ENCODE data around the gene RMDN3. TPM values are rescaled to one million over a fixed set of nuclear protein-coding genes. Genes with fewer than 3 reads are reported as not detected.

The RMDN3 gene
- total and polyA plus RNA-seq, 9 of the 15 experiments (the other 6 are each of a cell fraction or from before 2014, with no cell fraction given), result 8.1 to 38.2 (median 25.9) TPM

DNA sequence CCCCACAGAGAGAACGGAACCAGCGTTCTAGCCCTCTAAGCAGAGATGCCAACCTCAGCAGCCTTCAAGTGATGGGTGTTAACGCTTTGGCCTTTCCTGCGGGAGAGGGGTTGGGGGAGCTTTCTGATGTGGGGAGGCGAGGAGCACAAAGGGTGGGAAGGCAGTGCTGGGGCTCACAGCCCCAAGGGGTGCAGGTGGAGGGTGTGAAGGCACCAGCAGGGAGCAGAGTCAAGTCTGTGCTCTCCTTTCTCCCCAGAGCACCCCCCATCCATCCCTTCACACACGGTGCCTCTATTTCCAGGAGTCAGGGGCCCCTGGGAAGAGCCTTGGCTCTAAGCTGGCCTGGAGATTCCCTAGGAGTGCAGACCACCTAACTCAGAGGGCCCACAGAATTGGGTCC is 18.8 kb upstream of the RMDN3 start:
- H3K27me3 ChIP-seq (ENCODE audit: control insufficient read depth in 2 of 2, insufficient read depth in 2 of 2, low read length in 2 of 2), result no peaks in the 10 kb centered on the region
- no peaks in the 10 kb centered on the region for H3K9me1 ChIP-seq (ENCODE audit: control insufficient read depth, insufficient read depth, low read length)
- no TSS peak for BruUV-seq (replicated peaks)
- no peak overlapping the region for H2AFZ ChIP-seq (ENCODE audit: low read depth, low read length)
- no peak for TF ChIP-seq WHSC1 (IDR thresholded peaks at IDR 0.05; ENCODE audit: low read length)
- H3K9me3 ChIP-seq (replicated peaks; ENCODE audit: control insufficient read depth, insufficient read depth, low read depth, low read length), result no peaks in the 10 kb centered on the region
- ATAC-seq, result no peak
- WGBS (ENCODE audit: insufficient coverage, low coverage, missing lambda C conversion rate), result 77% methylated on average over 6 of the region's 6 CpGs
- ChIA-PET POLR2A (interaction anchor here (0.6 to 2.2 kb wide), 5 partner anchors 9 to 446 kb away, joined by 3 to 9 read pairs (median 3); partner anchors contain the start of gene GCHFR), CTCF (ENCODE audit: low intra/inter-chr PET ratio) (no interaction called here)
- H3K4me2 ChIP-seq (ENCODE audit: insufficient read depth, low read length), result no peak overlapping the region
- peaks cover 53% of the 10 kb centered on the region; the same call in 2 of the 3 replicates for H3K36me3 ChIP-seq (ENCODE audit: control insufficient read depth, insufficient read depth, low read length)
- H4K20me1 ChIP-seq (replicated peaks; ENCODE audit: control insufficient read depth, insufficient read depth, low read length), result no peaks in the 10 kb centered on the region
- intact Hi-C loops (cut with micrococcal nuclease), result no loop called here
- peak overlapping the region in 1 of 2 experiments; percentile 14; a peak in 1 of 4 replicates for H3K9ac ChIP-seq (ENCODE audit: insufficient read depth in 1 of 2, low read depth in 2 of 2, low read length in 2 of 2)
- in situ Hi-C loops (cut with MboI), result no loop called here
- no peak for DNase-seq (ENCODE audit: extremely low read depth in 1 of 4, low spot score in 3 of 4)
- no peak for FAIRE-seq
- H3K4me3 ChIP-seq, result no peak overlapping the region
- H3K4me1 ChIP-seq (replicated peaks in 1 of 2; ENCODE audit: control insufficient read depth in 2 of 2, insufficient read depth in 2 of 2, low read length in 2 of 2), result peaks cover 10 to 23% of the 10 kb centered on the region in 2 experiments; a peak in 4 of 5 replicates
- no peak overlapping the region for H3K27ac ChIP-seq (ENCODE audit: extremely low read depth, low read depth, low read length)
- H3K79me2 ChIP-seq (ENCODE audit: control insufficient read depth, insufficient read depth, low read length), result no peaks in the 10 kb centered on the region

DNA sequence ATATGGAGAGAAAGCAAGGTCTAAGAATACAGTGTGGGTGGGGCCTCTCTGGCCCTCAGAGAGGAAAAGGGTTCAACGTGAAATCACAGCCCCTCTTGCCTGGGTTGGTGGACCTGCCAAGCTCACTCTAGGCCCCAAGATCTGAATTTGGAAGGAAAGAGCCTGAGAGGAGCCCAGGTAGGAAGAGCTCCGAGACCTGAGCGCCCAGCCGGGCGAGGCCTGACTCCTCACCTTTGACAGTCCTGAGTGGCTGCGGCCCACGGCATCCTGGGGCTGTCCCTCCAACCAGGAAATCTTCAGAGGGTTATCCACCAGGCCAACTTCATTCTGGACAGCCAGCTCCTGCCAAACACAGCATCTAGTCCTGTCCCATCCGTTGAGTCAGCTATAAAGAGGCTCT is 18.4 kb upstream of the RMDN3 start:
- no peak overlapping the region for H2AFZ ChIP-seq (ENCODE audit: low read depth, low read length)
- peaks cover 10 to 26% of the 10 kb centered on the region in 2 experiments; a peak in 4 of 5 replicates for H3K4me1 ChIP-seq (replicated peaks in 1 of 2; ENCODE audit: control insufficient read depth in 2 of 2, insufficient read depth in 2 of 2, low read length in 2 of 2)
- POLR2A ChIA-PET, result interaction anchor here (0.6 to 2.2 kb wide), 5 partner anchors 9 to 445 kb away, joined by 3 to 9 read pairs (median 3); partner anchors contain the start of gene GCHFR
- ATAC-seq, result no peak
- no TSS peak for BruUV-seq (replicated peaks)
- WGBS (ENCODE audit: insufficient coverage, low coverage, missing lambda C conversion rate), result 79% methylated on average over 8 of the region's 8 CpGs
- intact Hi-C loops (cut with micrococcal nuclease) (no loop called here), in situ Hi-C loops (cut with MboI) (no loop called here)
- no peak overlapping the region for H3K27ac ChIP-seq (ENCODE audit: extremely low read depth, low read depth, low read length)
- no peaks in the 10 kb centered on the region for H3K27me3 ChIP-seq (ENCODE audit: control insufficient read depth in 2 of 2, insufficient read depth in 2 of 2, low read length in 2 of 2)
- no peaks in the 10 kb centered on the region for H4K20me1 ChIP-seq (replicated peaks; ENCODE audit: control insufficient read depth, insufficient read depth, low read length)
- TF ChIP-seq PTTG1 (tag; IDR thresholded peaks at IDR 0.05; ENCODE audit: low read depth), result no peak
- no peak overlapping the region for H3K4me3 ChIP-seq
- no peaks in the 10 kb centered on the region for H3K9me3 ChIP-seq (replicated peaks; ENCODE audit: control insufficient read depth, insufficient read depth, low read depth, low read length)
- H3K79me2 ChIP-seq (ENCODE audit: control insufficient read depth, insufficient read depth, low read length), result no peaks in the 10 kb centered on the region
- CTCF ChIA-PET (ENCODE audit: low intra/inter-chr PET ratio), result interaction anchor here (0.6 kb wide), 1 partner anchor 184 kb away, joined by 3 read pairs; no protein-coding TSS in a partner anchor
- peaks cover 53% of the 10 kb centered on the region; the same call in 2 of the 3 replicates for H3K36me3 ChIP-seq (ENCODE audit: control insufficient read depth, insufficient read depth, low read length)
- H3K9me1 ChIP-seq (ENCODE audit: control insufficient read depth, insufficient read depth, low read length), result no peaks in the 10 kb centered on the region
- H3K4me2 ChIP-seq (ENCODE audit: insufficient read depth, low read length), result no peak overlapping the region
- no peak for DNase-seq (ENCODE audit: extremely low read depth in 1 of 4, low spot score in 3 of 4)
- no peak for FAIRE-seq
- H3K9ac ChIP-seq (ENCODE audit: insufficient read depth in 1 of 2, low read depth in 2 of 2, low read length in 2 of 2), result no peak overlapping the region

All from K562 (cell line).